ENCODE data around the gene CCDC148. TPM values are rescaled to one million over a fixed set of nuclear protein-coding genes. Genes with fewer than 3 reads are reported as not detected.

The CCDC148 gene
- total RNA-seq, 4 donors from 2014 or later = not detected

GRCh38 chr2:158305501-158305900 is 151.1 kb downstream of the CCDC148 start:
- no peak for DNase-seq
- no peak overlapping the region for H3K27ac ChIP-seq
- H3K4me1 ChIP-seq = no peaks in the 10 kb centered on the region
- H3K36me3 ChIP-seq = no peaks in the 10 kb centered on the region
- H3K27me3 ChIP-seq = no peaks in the 10 kb centered on the region
- TF ChIP-seq POLR2A (IDR thresholded peaks at IDR 0.05) (no peak), CTCF (IDR thresholded peaks at IDR 0.05) (no peak)
- H3K9me3 ChIP-seq = no peaks in the 10 kb centered on the region
- no peak overlapping the region for H3K4me3 ChIP-seq

- Histone ChIP-seq H3K27me3 (no peaks in the 10 kb centered on the region), H3K4me3 (no peak overlapping the region), H3K4me1 (no peaks in the 10 kb centered on the region), H3K36me3 (no peaks in the 10 kb centered on the region), H3K27ac (no peak overlapping the region), H3K9me3 (peaks cover 0 to 3% (median 0%) of the 10 kb centered on the region in 4 donors)
- TF ChIP-seq POLR2A (IDR thresholded peaks at IDR 0.05) (no peak), CTCF (IDR thresholded peaks at IDR 0.05) (no peak)
- no peak for DNase-seq
Observed at GRCh38 chr2:158300394-158300793, 156.2 kb downstream of the CCDC148 start.

- Histone ChIP-seq H3K4me3 (no peak overlapping the region), H3K4me1 (no peaks in the 10 kb centered on the region), H3K27me3 (no peaks in the 10 kb centered on the region), H3K9me3 (peaks cover 0 to 3% (median 0%) of the 10 kb centered on the region in 4 donors), H3K36me3 (no peaks in the 10 kb centered on the region), H3K27ac (no peak overlapping the region)
- no peak for DNase-seq
- TF ChIP-seq POLR2A (IDR thresholded peaks at IDR 0.05) = no peak
- no peak for TF ChIP-seq CTCF (IDR thresholded peaks at IDR 0.05)
Observed at GRCh38 chr2:158297606-158298005, 158.9 kb downstream of the CCDC148 start.

GRCh38 chr2:158297120-158297519 is 159.4 kb downstream of the CCDC148 start:
- Histone ChIP-seq H3K4me3 (no peak overlapping the region), H3K27ac (no peak overlapping the region), H3K4me1 (no peaks in the 10 kb centered on the region), H3K36me3 (no peaks in the 10 kb centered on the region), H3K27me3 (no peaks in the 10 kb centered on the region), H3K9me3 (peaks cover 0 to 3% (median 0%) of the 10 kb centered on the region in 4 donors)
- no peak for TF ChIP-seq POLR2A (IDR thresholded peaks at IDR 0.05)
- TF ChIP-seq CTCF (IDR thresholded peaks at IDR 0.05) = no peak
- DNase-seq = no peak

- Histone ChIP-seq H3K4me1 (no peaks in the 10 kb centered on the region), H3K27ac (no peak overlapping the region), H3K27me3 (no peaks in the 10 kb centered on the region), H3K4me3 (no peak overlapping the region), H3K36me3 (no peaks in the 10 kb centered on the region), H3K9me3 (peaks cover 0 to 3% (median 0%) of the 10 kb centered on the region in 4 donors)
- no peak for TF ChIP-seq CTCF (IDR thresholded peaks at IDR 0.05)
- no peak for TF ChIP-seq POLR2A (IDR thresholded peaks at IDR 0.05)
- DNase-seq = no peak
Observed at GRCh38 chr2:158293722-158294121, 162.8 kb downstream of the CCDC148 start.

Data from Peyer's patch (tissue), 4 donors.